Eye (tissue), 1 donor: ENCODE measurements around the gene COL18A1.

Source experiments
- DNase-seq: peaks from one replicate; pipeline ENCODE4 v3.0.0-alpha.2; 2015

COL18A1 gene

DNA sequence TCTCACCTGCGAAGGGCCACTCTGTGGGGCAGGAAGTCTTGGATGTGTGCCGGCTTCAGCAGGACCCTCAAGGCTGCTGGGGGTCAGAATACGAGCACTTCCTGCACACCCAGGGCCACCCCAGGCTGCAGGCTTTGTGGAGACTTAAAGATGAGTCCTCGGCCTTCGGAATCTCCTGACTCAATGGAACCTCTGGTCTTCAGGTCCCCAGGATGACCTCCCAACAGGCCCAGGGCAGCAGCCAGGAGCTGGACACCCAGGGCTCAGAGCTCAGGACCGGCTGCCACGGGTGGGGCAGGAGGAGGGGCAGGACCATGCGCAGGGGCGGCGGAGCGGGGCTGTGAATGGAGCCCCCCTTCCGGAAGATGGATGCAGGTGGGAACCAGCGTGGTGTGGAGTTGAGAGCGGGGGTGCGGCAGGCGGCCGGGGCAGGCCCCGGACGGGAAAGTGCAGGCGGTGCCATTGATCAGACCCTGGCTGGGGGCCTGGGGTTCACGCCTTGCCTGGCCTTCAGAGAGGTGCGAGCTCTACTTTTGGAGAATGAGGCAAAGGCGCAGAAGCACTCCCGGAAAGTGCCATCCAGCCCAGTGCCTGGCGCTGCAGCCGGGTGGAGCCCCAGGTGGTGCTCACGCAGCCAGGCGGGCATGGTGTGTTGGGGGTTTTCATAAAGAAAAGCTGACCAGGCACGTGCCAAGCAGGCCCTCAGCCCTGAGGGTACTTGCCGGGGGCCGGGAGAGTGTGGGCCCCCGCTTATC lies 10.4 kb downstream of the COL18A1 start:
- DNase-seq: no peak

DNA sequence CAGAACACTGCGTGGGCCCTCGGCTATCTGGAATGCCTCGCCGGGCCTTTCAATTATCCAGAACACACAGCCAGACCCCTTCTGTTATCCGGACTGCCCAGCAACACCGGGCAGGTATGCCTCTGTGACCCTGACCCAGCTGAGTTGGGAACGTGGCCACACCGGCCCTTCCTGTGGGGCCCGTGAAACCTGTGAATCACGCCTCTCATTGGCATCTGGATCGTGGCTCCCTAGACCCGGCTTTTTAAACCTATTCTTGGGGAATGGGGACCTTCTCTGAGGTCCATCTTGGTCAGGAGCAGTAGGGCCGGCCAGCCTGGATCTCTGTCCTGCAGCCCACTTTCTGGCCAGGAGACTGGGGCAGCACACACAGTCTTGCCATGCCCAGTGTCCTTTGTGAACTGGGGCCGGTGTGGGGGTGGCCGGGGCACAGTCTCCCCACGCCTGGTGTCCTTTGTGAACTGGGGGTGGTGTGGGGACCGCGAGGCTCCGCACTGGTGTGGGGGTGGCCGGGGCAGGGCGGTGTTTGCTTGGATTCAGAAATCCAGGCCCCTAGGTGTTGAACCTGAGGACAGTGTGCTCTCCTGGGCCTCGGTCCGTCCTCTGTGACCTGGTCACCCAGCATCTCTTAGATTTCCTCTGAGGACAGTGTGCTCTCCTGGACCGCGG lies 11.1 kb downstream of the COL18A1 start:
- DNase-seq: no peak

DNA sequence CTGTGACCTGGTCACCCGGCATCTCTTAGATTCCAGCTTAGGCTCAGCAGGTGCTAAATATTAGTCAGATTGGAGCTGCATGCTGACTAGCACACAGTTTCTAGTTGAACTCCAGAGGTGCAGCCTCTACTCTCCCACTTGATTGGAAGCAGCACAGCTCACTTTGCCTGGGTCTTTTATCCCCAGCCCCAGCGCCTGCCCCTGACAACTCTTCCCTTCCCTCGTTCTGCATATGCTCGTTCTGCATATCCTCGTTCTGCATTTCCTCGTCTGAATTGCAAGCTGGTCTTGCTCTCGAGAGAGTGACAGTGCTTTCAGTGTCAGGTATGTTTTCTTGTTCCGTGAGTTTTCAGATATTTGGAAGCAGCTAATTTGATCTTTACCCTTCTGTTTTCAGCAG lies 11.7 kb downstream of the COL18A1 start:
- DNase-seq: no peak

DNA sequence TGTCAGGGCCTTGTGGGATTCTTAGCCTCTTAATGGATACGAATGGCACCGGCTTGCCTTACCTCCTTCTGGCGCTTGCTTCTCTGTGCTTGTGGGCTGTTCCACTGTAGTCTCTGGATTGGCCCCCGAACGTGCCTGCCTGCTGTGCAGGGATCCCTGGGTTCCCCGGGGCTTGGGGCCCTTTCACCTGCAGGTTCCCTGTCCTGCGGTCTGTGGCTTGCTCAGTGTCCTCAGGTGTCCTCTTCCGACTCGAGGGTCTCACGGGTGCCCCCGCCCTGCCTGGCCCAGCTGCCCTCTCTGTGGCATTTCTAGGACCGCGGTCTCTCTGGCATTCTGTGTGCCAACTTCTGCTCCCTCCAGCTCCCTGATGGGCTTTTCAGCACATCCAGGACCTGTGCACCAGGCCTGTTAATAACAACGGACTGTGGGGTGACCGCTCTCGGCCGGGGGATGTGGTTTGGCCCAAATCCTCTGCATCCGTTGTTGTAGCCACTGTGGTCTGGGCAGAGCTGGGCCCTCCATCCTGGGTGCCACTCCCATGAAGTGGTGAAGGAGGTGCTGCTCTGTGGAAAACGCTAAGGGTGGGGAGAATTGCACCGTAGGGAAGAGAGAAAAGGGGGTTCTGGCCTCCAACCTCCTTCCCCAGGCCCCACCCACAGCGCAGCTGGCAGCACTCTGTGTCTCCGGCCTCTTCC lies 12.4 kb downstream of the COL18A1 start:
- no peak for DNase-seq

DNA sequence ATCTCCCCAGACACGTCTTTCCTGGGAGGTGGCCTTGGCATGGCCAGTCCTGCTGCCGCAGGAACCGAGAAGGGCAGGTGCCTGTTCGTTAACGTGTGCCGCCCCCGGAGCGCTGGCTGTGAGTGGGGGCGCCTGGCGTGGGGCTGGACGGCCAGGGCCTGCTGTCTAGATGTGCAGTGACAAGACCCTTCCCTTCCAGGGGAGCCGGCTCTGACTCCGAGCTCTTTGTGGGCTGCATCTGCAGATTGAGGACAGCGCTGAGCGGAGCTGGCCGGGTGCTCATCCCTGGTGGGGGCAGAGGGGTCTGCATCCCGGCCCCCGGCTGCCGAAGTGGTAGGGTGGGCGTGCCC lies 13.0 kb downstream of the COL18A1 start:
- DNase-seq: no peak

DNA sequence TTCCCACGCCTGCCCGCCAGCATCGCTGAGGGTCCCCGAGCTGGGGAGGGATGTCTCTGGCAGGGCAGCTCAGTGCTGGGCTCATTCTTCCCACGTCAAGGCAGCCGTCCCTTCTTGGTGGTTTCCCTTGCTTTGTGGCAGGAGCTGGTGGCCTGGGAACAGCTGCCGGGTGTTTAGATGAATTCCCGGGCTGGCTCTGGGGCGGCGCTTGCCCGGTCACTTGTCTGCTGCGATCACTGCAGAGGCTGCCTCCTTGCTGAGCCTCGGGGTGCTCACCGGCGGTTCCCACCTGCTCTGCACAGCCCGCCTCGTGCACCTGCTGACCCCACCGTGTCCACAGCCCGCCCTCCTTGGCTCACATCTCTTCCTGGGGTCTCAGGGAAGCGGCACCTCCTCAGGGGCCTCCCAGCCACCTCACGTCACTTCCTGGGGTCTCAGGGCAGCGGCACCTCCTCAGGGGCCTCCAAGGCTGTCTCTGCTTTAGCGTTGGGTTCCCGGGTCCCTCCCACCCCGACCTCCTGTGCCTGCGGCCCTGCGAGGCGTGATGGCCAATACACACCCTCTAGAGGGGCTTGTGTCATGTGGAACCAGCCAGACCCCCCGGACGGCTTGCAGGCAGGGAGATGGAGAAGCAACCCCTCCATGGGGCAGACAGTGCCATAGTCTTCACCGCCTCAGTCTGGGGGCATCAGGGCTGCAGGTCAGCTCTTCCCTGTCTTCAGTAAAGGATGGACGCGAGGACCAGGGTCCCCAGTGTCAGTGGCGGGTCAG lies 13.5 kb downstream of the COL18A1 start:
- peak; percentile 57 for DNase-seq

DNA sequence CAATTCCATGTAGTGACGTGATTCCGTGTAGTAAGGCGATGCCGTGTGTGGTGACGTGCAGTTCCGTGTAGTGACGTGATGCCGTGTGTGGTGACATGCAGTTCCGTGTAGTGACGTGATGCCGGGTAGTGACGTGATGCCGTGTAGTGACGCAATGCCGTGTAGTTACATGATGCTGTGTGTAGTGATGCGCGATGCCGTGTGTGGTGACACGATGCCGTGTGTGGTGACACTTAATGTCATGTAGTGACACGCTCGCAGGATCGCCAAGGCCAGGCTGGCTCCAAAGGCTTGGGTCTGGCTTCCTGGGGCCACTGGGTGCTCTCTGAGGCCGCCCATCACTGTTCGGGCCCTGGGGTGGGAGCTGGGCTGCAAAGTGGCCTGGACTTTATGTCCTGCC lies 14.2 kb downstream of the COL18A1 start:
- DNase-seq: no peak

DNA sequence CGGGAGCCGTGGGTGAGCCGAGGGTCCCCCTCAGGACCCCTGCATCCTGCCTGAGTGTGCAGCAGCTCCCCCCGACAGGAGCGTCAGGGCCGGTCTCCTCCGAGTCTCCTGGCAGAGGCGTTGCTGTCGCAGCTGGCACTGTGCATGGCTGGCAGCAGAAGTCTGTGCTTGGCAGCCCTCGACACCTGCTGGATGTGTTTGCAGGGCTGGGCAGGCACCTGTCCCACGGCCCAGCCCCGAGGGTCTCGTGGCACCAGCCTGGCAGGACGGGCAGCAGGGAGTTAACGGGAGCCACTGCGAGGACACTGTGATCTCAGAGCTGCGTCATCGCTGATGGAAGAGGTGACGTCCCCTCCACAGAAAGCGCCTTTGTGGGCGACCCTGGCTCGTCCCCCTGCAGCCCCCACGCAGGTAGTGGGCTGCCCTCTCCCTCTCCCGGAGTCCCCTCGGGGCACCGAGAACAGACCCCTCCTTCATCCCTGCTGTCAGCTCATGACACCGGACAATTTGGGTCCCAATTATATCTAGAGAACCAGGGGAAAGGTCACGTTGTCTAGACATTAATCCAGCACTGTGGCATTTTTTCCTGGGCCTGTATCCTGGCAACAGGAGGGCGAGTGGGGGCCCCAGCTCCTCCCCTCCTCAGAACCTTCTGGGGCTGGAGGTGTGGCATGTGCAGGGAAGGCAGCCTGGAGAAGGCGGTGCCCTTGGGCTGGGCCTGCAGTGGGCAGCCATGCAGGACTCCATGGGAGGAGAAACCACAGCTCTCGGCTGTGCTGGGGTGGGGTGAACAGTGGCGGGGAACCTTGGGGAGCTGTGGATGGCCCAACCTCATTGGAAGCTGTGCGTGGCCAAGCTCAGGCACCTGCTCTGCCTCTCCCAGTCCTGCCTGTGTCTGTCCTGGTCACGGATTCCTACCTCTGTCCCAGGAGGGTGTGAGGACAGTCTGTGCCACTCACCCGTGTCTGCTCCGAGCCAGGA lies 15.4 kb downstream of the COL18A1 start:
- peak; percentile 89 for DNase-seq

DNA sequence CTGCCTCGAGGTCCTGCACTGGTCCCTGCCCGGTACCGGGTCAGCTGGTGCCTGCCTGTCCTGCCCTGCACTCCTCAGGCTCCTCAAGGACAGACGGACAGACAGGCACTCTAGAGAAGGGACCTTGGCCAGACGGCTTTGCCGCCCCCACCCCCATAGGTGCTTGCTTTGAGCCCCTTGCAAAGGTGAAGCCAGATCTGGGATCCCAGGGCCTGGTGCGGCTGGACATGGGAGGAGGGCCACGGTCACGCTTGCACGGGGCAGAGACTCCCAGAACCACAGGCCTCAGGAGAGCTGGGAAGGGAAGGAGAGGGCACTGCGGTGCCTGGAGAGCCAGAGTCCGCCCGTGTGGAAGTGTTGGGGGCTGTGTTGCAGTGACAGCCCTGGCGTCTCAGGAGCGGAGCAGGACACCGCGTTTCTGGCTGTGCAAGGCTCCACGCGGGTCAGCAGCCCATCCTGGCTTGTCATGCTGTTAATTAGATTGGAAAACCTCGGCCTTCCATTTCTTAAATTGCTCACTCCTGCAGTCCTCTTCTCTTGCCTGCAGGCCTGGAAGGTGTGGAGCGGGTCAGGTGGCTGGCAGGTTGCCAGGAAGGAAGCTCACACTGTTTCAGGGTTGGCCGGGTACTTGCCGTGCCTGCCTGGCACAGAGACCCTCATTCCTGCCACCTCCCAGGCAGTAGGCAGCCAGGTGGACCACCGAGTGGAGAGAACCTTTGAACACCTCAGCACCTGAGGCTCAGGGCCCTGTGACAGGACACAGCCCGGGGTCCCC lies 16.3 kb downstream of the COL18A1 start:
- DNase-seq: peak; percentile 66

DNA sequence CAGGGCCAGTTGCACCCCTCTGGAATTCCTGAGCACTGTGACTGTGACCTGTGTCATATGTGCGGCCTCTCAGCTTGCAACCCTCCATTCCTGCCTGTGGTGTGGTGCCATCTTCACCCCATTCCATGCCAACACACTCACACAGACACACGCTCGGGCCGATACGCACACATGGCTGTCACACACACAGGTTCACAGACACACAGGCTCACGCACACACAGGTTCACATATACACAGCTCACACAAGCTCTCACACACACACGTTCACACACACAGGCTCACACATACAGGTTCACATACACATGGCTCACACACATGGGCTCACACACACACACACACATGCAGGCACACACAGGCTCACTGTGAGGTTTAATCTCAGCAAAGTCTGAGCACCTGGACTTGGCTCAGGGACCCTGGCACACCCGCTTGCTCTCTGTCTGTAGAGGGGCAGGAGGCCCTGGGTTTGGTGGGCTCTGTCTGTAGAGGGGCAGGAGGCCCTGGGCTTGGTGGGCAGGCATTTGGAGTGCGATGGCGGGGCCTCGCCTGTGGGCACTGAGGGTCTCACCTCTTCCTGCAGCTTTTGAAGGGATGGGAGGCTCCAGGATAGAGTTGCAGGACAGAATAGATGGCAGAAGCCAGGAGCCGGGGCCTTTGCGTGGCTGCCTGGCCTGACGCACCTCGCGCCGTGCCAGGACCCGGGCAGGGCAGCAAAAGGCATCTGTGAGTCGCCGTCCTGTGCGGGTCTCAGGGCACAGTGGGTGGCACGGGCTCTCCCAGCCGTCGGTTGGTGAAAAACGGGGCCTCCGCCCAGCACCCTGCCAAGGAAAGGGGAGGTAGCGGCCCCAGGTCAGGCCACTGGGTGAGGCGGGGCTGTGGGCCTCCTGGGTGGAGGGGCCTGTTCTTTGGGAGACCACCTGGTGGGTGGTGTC lies 17.1 kb downstream of the COL18A1 start:
- DNase-seq: no peak

DNA sequence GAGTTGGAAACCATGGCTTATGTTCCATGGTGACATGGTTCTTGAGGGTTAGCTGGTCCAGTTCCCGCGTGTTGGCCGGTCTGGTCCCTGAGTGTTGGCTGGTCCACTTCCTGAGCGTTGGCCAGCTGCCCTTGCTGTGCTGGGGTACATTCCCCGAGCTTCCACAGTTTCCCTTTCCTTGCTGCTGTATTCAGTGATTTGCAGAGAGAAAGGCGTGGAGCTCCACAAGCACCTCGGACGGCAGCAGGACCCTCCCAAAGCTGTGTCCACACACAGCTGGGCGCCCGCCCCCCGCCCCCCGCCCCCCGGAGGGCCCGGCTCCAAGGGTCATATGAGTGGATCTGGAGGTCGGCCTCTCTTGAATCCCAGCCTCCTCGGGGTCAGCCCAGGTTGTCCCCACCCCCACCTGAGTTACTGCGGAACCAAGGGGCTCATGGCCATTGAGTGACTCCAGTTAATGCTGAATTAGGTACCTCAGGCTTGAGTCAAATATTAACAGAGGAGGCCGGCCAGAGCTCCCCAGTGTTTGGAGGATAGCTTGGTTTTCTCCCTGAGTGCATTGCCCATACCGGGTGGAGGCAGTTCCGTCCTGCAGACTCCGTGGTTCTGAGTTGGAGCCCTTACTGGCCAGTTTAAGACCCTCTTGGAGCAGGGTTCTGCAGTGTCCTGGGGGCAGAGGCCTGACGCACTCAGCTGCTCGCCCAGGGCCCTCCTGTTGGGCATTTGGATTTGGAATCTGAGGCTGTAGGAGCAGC lies 18.4 kb downstream of the COL18A1 start:
- no peak for DNase-seq

DNA sequence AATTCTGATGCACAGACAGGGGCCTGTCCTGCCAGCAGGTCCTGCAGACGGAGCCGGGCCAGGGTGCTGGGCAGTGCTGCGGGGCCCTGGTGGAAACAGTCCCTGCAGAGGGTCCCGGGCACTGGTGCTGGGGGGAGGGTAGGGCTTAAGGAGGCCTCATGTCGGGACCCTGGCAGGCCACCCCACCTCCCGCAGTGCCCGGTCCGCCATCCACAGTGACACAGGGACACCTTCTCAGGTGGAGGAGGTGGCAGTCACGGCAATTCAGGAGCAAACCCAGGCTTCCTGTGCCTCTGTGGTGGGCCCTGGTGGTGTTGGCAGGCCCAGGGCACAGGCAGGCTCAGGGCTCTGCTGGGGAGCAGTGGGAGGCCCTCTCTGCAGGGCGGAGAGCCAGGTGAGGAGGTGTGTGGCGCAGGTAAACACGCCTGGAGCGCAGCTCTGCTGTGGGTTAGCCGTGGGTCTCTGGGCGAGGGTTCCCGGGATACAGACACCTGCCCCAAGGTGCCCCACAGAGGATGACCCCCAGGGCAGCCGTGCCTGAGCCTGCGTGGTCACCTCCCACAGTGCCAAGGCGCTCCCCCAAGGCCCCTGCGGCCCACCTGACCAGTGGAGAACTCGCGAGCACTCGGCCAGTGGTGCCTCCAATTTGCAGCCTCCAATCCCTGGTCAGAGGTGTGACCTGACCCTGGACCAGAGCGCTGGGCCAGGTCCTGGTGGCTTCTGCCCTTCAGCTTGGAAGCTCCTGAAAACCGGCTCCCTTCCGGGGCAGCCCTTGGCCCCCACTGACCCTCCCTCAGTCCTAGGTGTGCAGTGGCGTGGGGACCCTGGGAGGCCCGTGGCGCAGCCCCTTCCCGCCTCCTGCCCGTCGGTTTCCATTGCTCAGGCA lies 19.2 kb downstream of the COL18A1 start:
- DNase-seq: no peak

DNA sequence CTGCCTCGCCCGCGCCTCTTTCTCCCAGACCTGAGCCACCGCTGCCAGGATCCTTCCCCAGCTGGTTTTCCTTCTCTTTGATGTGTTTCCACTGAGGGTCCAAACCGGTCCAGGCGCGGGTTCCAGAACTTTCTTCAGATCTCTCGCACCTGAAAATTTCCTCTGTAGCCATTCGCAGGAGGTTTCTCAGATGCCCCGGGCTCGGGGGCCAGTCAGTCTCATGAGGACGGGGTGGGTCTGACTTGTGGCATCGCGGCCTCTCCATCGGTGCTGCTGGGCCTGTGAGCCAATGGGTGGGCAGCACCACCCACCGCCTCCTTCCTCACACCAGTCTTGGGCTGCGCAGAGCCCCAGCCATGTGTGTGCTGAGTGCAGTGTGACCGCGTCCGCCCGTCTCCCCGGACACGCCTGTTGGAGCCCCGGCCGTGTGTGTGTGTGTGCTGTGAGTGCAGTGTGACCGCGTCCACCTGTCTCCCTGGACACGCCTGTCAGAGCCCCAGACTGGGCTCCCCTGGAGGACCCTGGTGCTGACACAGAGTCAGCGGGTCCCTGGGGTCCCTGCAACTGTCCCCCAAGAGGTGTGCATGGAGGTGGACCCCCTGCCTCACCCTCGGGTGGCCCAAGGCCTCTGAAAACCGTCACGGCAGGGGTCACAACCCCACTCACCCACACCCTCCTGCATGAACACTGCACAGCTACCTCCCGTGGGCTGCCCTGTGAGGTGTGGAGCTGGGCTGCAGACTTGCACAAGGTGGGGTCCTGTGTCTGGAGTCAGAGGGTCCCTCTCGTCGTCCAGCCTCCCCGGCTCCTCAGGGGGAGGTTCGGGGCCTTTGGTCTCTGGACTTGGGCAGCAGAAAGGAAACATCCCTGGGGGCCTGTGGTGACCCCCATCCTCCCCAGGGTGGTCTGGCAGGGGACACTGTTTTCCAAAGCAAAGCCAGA lies 20.2 kb downstream of the COL18A1 start:
- DNase-seq: no peak

DNA sequence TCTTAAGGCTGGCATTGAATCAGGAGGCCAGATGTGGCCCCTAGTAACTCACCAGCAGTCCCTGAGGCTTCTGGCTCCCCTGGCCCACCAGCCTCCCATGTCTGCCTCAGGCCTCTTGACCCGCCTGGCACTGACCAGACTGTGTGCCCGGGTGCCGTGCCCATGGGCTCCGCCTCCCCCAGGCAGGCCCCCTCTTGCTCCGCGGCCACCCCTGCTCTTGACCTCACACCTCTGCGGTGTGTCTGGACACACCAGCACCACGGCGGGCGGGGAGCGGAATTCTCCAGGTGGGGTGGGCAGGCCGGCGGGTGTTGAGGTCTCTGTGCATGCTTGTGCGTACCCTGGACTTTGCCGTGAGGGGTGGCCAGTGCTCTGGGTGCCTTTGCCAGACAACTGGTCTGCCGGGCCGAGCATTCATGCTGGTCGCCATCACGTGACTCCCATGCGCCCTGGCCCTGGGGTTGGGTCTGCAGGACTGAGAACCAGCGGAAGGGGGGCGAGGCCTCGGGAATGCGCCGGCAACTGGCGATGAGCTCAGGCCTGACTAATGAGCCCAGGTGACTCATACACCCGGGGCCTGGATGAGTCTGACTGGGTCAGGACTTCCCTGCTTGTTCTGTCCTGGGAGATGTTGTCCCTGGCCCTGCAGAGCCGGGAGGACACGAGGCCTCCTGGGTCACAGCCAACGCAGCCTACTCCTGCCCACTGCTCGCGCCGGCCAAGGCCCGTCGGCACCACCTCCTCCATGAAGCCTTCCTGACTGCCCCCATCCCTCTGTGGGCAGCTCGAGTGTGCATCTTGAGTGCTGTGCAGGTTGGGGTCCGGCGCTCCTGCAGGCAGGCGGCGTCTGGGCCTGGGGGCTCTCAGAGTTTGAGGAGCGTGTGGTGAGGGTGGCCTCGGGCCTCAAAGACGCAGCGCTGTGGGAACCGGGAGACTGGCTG lies 22.6 kb downstream of the COL18A1 start:
- no peak for DNase-seq

DNA sequence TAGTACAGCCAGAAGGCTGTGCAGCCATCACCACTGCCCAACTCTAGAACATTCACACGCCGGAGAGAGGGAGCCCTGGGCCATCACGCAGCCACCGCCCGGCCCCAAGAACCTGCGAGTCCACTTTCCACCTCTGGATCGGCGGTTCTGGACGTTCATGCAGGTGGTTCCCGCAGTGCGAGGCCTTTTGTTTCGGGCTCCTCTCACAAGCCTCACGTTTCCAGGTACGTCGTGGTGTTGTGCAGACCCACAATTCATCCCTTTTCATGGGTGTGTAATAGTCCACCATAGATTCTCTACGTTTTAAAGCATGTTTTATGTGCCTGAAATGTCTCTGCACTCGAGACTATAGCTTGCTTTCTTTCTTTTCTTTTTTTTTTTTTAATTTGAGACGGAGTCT lies 23.6 kb downstream of the COL18A1 start:
- no peak for DNase-seq
